GM12892 (cell line): ENCODE data around the gene RPS14.

Experiments used
- POLR2A ChIP-seq: IDR thresholded peaks from 2 replicates; pipeline ENCODE4 v1.6.1; 2011; ENCODE audit warnings: low read depth, low read length, control low read depth
- POLR2AphosphoS5 ChIP-seq: IDR thresholded peaks from 2 replicates; pipeline ENCODE4 v1.6.1; 2011; ENCODE audit warnings: low read depth, low read length, control low read depth

DNA sequence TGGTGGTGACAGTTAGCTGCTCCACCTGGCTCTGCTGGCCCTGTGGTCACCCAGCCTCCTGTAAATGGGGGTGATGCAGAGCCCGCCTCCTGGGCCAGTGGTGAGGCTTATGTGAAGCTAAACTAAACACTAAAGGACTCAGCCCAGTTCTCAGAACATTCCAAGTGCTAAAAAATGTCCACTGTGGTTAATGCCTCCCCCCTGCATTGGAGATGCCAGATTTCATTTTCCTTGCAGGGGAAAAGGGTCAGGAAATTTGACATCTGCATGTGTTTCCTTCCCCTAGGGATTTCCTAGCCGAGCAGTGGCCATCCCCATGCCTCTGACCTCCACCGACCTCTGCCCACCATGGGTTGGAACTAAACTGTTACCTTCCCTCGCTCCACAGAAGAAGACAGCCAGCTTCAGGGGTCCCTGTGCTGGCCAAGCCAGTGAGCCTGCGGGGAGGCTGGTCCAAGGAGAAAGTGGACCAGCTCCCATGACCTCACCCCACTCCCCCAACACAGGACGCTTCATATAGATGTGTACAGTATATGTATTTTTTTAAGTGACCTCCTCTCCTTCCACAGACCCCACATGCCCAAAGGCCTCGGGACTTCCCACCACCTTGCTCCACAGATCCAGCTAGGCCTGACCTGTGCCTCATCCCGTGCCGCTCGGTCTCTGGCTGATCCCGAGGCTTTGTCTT lies 49.9 kb downstream of the RPS14 start:
- TF ChIP-seq POLR2A (peak; percentile 35), POLR2AphosphoS5 (peak; percentile 58)
